ENCODE data around the gene MYO1C.

The MYO1C gene

DNA sequence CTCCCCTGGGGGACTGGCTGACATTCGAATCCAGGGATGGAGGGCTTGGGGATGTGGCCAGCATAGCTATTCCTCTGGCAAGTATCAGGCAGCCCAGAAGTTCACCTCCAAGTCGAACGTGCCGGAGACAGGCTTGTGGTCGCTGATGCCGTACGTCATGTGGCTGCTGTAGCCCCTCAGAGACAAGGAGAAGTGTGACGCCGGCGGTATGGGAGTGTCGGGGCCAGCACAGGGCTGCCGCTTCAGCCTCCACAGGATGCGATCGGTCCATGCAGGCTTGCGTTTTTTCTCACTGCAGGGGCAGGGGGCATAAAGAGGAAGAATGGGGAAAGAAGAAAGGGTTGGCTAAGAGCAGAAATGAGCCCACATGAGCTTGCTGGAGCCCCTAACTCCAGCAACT lies 5.3 kb upstream of the MYO1C start:
- H3K4me2 ChIP-seq (ENCODE audit: low read length) = no peak overlapping the region
- H3K27ac ChIP-seq (ENCODE audit: low read depth, low read length, poor library complexity, severe bottlenecking) = no peak overlapping the region
- no peaks in the 10 kb centered on the region for H3F3A ChIP-seq (ENCODE audit: insufficient read depth, low read length)
- H3K9ac ChIP-seq (ENCODE audit: low read length) = no peak overlapping the region
- H3K36me3 ChIP-seq (ENCODE audit: insufficient read depth, low read length) = peaks cover 9% of the 10 kb centered on the region; the same call in 1 of the 2 replicates
- no peak overlapping the region for H2AFZ ChIP-seq (ENCODE audit: low read length)
- no peaks in the 10 kb centered on the region for H3K9me2 ChIP-seq (ENCODE audit: low read depth, low read length)
- H3K9me3 ChIP-seq (ENCODE audit: low read length) = no peaks in the 10 kb centered on the region
- H4K20me1 ChIP-seq (ENCODE audit: insufficient read depth, low read length) = no peaks in the 10 kb centered on the region
- H3K27me3 ChIP-seq (ENCODE audit: insufficient read depth, low read length) = no peaks in the 10 kb centered on the region
- TF ChIP-seq EZH2 (IDR thresholded peaks at IDR 0.05; ENCODE audit: borderline replicate concordance, low read length) = no peak
- TF ChIP-seq, protein P1, sequence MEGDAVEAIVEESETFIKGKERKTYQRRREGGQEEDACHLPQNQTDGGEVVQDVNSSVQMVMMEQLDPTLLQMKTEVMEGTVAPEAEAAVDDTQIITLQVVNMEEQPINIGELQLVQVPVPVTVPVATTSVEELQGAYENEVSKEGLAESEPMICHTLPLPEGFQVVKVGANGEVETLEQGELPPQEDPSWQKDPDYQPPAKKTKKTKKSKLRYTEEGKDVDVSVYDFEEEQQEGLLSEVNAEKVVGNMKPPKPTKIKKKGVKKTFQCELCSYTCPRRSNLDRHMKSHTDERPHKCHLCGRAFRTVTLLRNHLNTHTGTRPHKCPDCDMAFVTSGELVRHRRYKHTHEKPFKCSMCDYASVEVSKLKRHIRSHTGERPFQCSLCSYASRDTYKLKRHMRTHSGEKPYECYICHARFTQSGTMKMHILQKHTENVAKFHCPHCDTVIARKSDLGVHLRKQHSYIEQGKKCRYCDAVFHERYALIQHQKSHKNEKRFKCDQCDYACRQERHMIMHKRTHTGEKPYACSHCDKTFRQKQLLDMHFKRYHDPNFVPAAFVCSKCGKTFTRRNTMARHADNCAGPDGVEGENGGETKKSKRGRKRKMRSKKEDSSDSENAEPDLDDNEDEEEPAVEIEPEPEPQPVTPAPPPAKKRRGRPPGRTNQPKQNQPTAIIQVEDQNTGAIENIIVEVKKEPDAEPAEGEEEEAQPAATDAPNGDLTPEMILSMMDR (IDR thresholded peaks at IDR 0.05; ENCODE audit: low read length) = no peak
- H3K4me1 ChIP-seq (ENCODE audit: insufficient read depth, low read length, severe bottlenecking) = no peaks in the 10 kb centered on the region
- H3K4me3 ChIP-seq (ENCODE audit: low read depth, low read length, poor library complexity, severe bottlenecking) = no peak overlapping the region
- H3K79me2 ChIP-seq (ENCODE audit: insufficient read depth, low read length) = no peaks in the 10 kb centered on the region

DNA sequence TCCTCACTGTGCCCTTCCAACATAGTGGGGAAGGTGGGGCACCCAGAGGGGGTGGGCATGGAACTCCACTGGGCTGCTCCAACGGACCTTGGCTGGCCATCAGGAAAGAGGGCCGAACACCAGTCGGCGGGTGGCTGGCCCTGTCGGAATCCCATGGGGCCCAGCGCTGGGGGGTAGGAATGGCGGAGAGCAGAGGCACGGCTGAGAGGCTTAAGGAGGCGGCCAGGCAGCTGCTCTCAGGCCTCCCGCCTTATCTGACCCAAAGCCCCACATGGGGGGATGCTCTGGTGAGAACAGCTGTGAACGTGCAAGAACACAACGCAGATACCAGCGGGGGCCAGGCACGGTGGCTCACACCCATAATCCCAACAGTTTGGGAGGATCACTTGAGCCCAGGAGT lies 4.4 kb upstream of the MYO1C start:
- Histone ChIP-seq H3K4me2 (ENCODE audit: low read length) (no peak overlapping the region), H3K4me1 (ENCODE audit: insufficient read depth, low read length, severe bottlenecking) (peaks cover 5% of the 10 kb centered on the region), H3K79me2 (ENCODE audit: insufficient read depth, low read length) (no peaks in the 10 kb centered on the region), H3K9me3 (ENCODE audit: low read length) (no peaks in the 10 kb centered on the region), H2AFZ (ENCODE audit: low read length) (no peak overlapping the region), H3K9me2 (ENCODE audit: low read depth, low read length) (no peaks in the 10 kb centered on the region), H4K20me1 (ENCODE audit: insufficient read depth, low read length) (no peaks in the 10 kb centered on the region), H3K4me3 (ENCODE audit: low read depth, low read length, poor library complexity, severe bottlenecking) (no peak overlapping the region), H3K27me3 (ENCODE audit: insufficient read depth, low read length) (no peaks in the 10 kb centered on the region), H3K27ac (ENCODE audit: low read depth, low read length, poor library complexity, severe bottlenecking) (no peak overlapping the region), H3K36me3 (ENCODE audit: insufficient read depth, low read length) (peaks cover 9% of the 10 kb centered on the region; the same call in 1 of the 2 replicates), H3K9ac (ENCODE audit: low read length) (no peak overlapping the region), H3F3A (ENCODE audit: insufficient read depth, low read length) (no peaks in the 10 kb centered on the region)
- TF ChIP-seq EZH2 (IDR thresholded peaks at IDR 0.05; ENCODE audit: borderline replicate concordance, low read length) = no peak
- TF ChIP-seq, protein P1 (IDR thresholded peaks at IDR 0.05; ENCODE audit: low read length) = no peak

DNA sequence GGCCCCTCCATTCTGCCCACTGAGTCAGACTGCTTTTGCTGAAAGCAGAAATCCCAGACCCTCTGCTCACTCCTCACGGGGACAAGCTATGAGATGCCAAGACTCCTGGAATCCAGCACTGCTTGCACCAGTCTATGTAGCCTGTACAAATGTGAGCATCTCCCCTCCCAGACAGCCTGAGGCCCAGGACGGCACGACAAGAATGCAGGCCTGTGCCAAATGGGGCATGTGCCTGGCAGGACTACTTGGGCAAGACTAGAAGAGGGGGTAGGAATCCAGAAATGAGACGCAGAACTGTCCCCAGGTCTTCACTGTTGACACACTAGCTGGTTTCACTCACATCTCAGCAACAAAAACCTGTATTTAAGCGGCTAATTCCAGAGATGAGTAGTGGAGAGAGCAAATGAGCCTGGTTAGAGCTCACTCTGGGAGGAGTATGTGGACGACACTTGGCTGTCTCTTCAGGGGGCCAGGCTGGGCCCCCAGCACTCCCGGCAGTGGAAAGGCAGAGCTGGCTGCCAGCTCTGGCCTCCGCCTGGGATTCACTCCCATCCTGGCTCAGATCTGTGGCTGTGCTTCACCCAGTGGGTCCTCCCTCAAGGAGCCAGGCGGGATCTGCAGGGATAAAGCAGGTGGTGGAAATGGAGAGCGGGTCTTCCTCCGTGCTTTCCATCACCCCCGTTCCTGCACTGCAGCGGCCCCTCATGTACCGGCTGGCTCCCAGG lies 2.9 kb upstream of the MYO1C start:
- Histone ChIP-seq H3F3A (ENCODE audit: insufficient read depth, low read length) (no peaks in the 10 kb centered on the region), H2AFZ (ENCODE audit: low read length) (no peak overlapping the region), H3K9me2 (ENCODE audit: low read depth, low read length) (no peaks in the 10 kb centered on the region), H3K4me1 (ENCODE audit: insufficient read depth, low read length, severe bottlenecking) (peaks cover 12% of the 10 kb centered on the region), H3K36me3 (ENCODE audit: insufficient read depth, low read length) (peaks cover 9% of the 10 kb centered on the region; the same call in 1 of the 2 replicates), H3K9me3 (ENCODE audit: low read length) (no peaks in the 10 kb centered on the region), H3K4me3 (ENCODE audit: low read depth, low read length, poor library complexity, severe bottlenecking) (no peak overlapping the region), H3K4me2 (ENCODE audit: low read length) (no peak overlapping the region), H3K79me2 (ENCODE audit: insufficient read depth, low read length) (no peaks in the 10 kb centered on the region), H3K27ac (ENCODE audit: low read depth, low read length, poor library complexity, severe bottlenecking) (no peak overlapping the region), H3K27me3 (ENCODE audit: insufficient read depth, low read length) (no peaks in the 10 kb centered on the region), H4K20me1 (ENCODE audit: insufficient read depth, low read length) (no peaks in the 10 kb centered on the region), H3K9ac (ENCODE audit: low read length) (no peak overlapping the region)
- TF ChIP-seq, protein P1 (IDR thresholded peaks at IDR 0.05; ENCODE audit: low read length) = no peak
- no peak for TF ChIP-seq EZH2 (IDR thresholded peaks at IDR 0.05; ENCODE audit: borderline replicate concordance, low read length)
